HG02943 (cell line): Measurements from ENCODE around the gene HPX.

Source experiments
- ATAC-seq: cut with Tn5 transposase; IDR thresholded peaks from one replicate; pipeline ENCODE4 v1.9.1; 2021; ENCODE audit warnings: mild to moderate bottlenecking, low read depth, moderate library complexity; ENCODE audit not compliant: unreplicated experiment

HPX gene, protein sequence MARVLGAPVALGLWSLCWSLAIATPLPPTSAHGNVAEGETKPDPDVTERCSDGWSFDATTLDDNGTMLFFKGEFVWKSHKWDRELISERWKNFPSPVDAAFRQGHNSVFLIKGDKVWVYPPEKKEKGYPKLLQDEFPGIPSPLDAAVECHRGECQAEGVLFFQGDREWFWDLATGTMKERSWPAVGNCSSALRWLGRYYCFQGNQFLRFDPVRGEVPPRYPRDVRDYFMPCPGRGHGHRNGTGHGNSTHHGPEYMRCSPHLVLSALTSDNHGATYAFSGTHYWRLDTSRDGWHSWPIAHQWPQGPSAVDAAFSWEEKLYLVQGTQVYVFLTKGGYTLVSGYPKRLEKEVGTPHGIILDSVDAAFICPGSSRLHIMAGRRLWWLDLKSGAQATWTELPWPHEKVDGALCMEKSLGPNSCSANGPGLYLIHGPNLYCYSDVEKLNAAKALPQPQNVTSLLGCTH

DNA sequence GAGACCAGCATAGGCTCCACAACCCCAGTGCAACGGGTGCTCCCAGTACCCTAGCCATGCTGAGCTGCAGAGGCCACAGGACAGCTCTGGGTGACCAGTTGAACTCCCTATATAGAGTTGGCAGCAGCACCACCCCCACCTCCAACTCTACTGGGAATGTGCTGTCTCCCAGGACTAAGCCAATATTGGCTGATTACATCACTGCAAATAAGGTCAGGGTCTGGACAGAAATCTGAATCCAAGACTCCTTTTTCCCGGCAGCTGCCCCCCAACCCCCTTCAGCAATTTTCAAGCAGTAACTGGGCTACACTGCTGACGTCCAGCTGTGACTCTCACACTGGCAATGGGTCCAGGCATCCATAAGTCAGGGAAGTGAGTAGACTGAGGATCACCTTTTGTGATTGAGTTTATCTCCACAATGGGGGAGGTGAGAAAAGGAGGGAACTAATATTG is at the start of gene HPX:
HPX (minus strand) TSS at position 82 of the 453 bp plus-strand sequence; CDS start at position 58, 24 bp downstream.
- ATAC-seq: no peak

DNA sequence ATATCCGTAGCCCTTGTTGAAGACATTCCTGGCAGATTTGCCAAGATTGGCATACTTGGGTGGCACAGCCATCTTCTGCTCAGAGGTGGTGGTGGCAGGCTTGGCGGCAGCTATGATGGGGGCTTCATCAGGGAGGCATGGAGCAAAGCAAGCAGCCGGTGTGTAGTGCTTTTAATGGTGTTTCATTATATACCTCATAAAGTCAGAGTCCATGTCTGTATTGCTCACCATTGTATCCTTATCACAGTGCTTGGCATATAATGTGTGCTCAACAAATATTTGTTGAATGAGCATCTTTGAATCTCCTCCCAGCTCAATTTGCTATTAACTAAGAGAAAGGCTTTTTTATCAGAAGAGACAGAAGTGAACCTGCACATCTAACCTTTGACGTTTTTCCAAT is 48.5 kb upstream of the HPX start:
- ATAC-seq: no peak

DNA sequence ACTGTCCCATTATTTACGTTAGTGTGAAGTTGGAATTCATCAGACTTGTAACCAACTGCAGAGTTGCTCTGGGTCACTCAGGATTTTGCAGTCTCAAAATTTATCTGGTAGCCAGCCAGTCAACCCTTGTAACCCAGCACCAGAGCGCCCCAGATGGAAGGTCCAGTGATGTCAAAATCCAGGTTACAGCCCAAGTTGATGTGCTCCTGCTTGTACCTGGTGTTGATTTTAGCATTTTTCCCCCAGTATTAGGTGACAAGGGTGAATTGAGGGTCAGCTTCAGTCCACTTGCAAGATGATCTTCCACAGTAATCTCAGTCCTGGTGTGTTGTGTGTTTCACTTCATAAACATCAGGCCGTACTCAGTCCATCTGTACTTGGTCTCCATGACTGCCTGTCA is 48.0 kb upstream of the HPX start:
- no peak for ATAC-seq

DNA sequence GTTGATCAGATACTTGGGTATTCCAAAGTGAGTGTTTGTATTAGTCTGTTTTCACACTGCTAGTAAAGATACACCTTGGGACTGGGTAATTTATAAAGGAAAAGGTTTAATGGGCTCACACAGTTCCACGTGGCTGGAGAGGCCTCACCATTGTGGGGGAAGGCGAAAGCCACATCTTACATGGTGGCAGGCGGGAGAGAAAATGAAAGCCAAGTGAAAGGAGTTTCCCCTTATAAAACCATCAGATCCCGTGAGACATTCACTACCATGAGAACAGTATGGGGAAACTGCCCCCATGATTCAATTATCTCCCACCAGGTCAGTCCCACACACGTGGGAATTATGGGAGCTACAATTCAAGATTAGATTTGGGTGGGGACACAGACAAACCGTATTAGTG is 47.6 kb upstream of the HPX start:
- ATAC-seq: no peak

DNA sequence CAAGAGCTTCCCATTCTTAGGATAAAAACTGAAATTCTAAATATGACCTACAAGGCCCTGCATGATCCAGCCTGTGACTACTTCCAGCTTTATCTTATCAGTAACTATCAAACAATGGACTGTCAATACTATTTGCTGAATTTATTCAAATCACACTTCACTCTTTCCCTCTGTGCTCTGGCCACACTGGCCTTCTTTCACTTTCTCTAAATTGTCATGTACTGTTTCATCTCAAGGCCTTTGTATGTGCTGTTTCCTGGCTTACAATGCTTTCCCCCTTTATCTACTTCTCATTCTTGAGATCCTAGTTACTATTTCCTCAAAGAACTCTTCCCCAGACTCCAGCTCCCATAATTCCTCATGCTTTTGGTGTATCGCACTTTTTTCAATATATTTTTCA is 46.2 kb upstream of the HPX start:
- ATAC-seq: no peak

DNA sequence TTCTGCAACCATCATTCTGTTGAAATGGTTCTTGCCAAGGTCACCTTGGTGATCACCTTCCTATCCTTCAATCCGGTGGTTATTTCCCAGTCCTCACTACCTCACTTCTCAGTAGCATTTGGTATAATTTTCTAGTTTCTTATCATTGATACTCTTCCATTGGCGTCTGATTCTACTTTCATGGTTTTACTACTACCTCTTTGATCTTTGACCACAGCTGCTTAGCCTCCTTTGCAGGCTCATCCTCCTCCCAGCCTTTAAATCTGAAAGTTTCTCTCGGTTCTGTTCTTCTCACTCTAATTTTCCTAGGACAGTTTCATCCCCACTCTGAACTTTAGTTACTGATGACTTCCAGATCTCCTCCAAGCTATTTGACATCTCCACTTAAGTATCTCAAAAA is 45.5 kb upstream of the HPX start:
- no peak for ATAC-seq

DNA sequence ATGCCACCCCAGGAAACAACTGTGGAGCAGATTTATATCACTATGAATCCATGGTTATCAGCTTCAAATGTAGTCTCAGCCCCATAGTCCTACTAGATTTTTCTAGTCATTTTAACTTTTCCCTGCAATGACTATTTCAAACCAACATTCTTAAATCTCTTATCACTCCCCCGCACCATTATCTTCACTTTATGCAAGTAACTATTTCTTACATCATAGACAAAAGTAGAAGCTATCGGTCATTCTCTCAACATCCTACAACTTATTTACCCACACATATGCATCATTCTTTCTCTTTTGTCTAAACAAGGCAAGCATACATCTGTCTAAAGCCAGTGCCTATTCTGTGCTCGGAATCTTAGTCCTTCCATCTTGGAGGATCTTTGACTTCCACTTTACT is 44.9 kb upstream of the HPX start:
- ATAC-seq: no peak

DNA sequence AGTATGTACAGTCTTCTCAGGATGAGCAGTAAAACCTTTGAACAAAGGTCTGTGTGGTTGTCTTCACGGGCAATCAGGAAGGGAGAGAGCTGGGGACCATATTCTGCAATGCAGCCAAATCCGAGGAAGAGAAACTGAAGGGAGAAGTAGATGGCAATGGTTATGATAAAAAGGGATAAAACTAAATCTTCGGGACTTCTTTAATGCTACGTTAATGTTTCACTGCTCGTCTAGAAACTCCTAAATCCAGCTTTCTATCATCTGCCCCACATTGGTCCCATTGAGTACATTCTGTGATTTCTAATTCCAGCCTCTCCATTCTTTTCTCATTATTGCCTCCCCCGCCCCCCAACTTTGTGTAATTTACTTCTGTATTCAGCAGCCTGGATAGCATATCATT is 42.2 kb upstream of the HPX start:
- ATAC-seq: no peak

DNA sequence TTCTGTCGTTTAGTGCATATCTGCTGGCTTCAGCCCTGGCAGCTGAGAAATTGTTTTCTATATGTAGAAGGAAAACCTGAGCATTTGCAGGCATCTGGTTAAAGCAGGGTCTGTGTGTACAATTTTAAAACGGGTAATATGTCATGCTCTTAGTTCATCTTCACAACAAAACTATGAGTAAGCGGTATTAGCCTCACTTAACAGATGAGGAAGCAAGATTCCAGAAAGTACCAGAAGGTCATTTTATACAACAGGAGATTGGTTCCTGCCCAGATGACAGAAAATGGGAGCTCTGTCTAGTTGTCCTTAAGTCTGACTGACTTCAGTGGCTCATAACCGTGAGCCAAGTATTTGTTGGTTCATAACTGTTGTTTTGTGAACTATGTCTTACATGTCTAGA is 41.7 kb upstream of the HPX start:
- no peak for ATAC-seq

DNA sequence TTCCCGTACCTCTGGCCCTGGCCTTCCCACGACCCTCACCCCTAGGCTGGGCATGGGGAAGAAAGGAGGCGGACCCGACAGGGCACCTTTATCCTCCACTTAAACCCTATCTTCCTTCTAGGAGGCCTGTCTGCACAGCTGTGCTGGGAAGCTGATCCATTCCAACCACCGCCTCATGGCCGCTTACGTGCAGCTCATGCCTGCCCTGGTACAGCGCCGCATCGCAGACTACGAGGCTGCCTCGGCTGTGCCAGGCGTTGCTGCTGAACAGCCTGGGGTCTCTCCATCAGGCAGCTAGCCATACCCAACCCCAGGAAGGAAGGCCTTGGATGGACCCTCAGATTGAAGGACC is 41.1 kb upstream of the HPX start:
- no peak for ATAC-seq

DNA sequence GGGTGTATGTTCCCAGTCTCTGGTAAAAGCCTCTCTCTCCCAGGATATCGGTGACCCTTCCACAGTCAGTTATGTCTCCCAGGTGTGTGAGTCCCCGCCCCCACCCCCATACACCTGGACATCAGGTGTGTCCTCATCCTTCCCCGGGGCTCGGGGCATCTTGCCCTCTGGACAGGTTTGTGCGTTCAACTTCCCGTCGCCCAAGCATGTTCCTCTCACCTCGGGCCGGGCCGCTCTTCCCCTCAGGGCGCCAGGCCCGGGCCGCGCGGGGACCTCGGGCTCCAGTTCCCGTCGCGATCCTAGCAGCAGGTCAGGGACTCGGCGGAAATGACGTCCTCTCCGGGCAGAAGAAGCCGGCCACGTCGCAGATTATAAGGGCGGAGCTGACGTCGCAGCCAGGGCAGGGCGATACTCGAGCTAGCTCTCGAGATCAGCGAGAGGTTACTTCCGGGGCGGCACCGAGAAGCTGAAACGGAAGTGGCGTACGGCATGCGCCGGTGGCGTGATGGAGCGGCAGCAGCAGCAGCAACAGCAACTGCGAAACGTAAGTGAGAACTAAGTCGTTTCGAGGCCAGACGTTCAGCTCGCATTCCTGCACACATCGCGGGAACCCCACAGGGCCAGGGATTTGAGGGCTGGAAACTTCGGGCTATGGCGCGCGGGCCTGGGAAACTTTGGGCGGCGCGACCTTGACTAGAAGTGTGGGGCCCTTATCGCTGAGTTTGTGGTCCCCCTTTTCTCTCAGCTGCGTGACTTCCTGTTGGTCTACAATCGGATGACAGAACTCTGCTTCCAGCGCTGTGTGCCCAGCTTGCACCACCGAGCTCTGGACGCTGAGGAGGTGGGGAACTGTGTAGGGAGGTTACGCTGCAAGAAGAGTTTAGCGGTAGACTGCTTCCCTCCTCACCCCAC is 40.5 kb upstream of the HPX start, which contains the start of the genes ARFIP2 and TIMM10B:
ARFIP2 (minus strand) TSS at position 320 of the 912 bp plus-strand sequence. CDS start 910 bp downstream, outside the sequence.
TIMM10B (plus strand) TSS at position 490 of the 912 bp plus-strand sequence; CDS start at position 506, 16 bp downstream.
- peak; percentile 99 for ATAC-seq

DNA sequence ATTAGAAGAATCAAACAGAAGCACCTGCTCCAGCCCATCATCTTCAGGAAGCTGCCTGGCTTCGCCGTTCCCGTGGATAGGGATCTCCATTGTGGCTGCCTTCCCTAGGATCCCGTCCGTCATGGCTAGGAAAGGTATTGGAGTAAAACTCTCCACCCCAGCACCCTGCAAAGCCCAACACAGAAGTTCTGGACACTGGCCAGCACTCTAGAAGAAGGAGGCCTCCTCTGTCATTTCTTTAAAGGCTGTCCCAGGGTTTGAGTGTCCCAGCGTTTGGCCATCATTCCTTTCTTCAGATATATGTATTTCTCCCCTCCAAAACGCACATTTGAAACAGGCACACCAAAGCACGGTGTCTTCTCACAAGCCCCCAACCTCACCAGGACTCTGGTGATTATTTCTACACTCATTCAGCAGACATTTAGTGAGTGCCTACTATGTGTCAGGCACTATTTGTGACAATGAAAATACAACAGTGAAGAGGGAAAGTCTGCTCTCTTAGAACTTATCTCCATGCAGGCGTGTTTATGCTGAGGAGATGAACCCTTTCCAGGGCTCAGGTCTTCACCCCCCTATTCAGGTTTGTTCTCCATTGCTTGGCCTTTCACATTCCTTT is 39.6 kb upstream of the HPX start:
- no peak for ATAC-seq

DNA sequence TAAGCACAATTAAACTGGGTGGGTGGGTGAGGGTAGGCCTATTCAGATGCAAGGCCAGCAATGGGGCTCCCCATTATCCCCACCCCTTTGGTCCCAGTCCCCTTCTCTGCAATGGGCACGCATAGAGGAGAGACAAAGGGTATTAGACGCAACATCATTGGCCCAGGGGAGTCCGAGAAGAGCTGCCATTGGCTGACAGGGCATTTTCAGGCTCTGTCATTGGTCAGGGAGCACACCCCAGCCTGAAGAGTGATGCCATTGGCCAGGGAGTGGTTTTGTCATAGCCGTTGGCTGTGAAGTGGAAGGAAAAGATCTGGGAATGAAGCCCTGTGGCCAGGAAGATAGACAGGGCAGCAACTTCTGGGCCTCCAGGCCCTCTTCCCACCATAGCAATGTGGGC is 35.8 kb upstream of the HPX start:
- ATAC-seq: no peak

DNA sequence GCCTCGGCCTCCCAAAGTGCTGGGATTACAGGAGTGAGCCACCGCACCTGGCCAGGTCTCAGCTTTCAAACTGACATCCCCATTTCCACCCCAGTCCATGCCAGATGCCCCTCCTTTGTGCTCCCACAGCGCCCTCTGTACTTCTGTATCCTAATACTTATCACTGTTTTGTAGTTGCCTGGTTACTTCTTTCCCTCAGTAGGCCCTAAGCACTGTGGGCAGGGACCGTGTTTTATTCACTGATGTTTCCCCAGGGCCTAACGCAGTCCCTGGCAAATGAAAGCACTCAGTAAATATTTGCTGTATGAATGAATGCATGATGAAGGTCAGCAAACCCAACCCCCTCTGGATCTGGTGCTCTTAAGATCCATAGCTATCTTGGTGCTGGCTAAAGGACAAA is 35.1 kb upstream of the HPX start:
- no peak for ATAC-seq

DNA sequence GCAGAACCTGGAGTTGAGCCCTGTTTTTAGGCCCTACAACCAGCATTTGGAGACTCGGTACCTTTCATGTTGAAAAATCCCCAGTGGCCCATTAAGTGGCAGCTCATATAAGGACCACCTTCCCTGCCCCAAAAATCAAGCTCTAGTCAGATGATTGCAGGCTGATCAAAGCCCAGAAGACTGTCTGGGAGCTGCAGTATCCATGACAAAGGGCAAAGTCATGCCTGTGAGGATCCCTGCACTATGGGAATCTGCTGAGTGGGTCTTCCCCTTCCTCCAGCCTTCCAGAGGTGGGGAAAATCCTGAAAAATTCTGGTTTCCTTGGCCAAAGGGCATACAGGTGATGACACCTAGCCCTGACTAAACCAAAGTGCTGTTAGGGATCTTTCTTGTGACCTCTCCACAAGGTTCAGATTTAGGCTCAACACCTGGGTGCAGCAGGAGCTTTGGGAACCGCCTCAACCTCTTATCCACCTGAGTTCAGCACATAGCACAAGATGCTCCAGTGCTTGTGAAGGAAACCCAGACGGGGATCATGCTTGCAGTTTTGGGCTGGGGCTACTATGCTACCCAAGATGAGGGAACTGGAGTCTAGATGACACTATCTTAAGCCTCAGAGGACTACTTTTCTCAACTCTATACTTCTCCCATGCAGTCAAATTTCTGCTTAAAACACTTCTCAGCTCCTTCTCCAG is 34.2 kb upstream of the HPX start:
- no peak for ATAC-seq

DNA sequence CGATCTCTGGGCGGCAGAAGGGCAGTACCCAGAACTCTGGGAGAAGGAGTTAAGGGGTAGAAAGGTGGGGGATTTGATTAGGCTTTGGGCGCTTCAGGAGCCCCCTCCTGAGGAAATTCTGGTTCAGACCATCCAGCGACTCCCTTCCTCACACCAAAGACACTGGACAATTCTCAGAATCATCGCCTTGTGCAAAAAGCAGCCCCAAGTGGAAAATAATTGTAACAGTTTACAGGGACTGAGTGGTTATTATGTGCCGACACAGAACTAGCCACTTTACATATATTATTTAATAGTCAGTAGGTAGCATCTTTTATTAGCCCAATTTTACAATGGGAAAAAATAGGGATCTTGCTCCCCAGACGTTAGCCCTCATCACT is 33.6 kb upstream of the HPX start:
- no peak for ATAC-seq

DNA sequence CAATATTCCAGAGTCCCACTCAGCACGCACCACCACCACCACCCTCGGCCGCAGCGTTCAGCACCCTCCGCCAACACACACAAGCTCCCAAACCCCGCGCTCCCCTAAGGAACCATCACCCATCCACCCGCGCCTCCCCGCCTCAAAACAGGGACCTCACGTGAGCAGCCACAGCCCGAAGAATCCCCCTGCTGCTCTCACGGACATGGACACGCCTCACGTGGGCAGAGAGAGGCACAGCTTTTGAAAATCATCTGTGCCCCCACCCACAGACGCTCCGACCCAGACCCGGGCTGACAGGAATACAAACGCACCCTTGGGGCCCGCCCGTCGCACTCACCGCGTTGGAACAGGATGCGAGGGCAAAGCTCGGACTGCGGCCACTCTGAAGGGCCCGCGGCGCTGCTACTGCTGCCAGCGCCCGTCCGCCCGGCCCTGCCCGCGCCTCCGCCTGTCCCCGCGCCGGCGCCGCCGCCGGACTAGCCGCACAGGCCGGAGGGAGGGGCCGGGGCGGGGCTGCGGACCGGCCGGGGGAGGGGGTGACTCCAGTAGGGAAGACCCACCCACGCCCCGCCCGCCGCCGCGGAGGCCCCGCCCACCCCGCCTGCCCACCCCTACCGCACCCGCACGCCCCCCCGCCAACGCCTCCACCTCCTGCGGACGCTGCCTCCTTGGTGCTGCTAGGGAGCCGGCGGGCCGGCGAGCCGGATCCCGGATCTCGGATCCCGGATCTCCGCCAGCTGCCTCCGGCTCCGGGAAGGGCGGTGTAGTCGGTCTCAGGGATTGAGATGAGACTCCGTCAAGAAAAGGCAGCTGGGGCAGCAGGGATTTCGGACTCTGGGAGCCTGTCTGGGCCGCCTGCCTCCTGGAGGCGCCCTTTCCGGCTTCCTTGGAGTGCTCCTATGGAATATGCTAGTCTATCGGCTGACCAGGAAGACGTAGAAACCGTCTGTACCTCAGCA is 32.9 kb upstream of the HPX start, which contains the start of gene TRIM3:
TRIM3 (minus strand) TSS at position 491 of the 962 bp plus-strand sequence. CDS start 8,246 bp downstream, outside the sequence.
- ATAC-seq: peak; percentile 62

DNA sequence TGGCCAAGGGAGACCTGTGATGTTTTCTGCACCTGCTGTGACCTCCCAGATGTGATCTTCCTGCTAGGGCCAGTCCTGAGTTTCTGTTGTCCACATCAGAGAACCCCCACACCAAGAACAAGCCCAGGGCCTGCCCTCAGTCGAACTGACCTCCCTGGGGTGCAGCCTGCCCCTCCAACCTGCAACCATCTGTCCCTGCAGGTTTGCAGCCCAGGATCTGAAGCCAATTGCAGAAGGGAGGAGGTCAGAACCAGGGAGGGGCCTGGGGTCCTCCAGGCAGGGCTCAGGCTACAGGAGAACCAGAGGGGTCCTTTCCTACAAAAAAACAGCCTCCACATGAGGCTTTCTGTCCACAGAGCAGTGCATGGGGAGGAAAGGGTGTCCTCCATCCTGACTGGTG is 32.1 kb upstream of the HPX start:
- ATAC-seq: no peak

DNA sequence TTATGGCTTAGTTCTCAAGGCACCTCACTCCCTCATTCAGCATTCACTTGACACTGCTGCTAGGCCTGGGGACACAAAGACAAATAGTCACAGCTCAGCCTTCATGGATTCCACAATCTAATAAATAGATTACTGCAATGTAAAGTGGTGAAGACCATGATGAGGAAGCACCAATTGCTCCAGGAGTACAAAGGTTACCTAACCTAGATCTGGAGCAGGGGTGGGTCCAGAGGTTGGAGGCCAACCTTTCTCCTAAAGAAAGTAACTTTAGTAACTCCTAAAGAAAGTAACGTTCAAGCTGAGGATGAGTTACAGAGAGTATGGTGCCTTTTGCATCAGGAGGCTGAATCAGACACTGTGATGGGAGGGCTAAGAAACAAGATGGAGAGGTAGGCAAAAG is 28.8 kb upstream of the HPX start:
- no peak for ATAC-seq
